Daoy (cell line): Measurements from ENCODE around the gene ARHGDIG. TPM values are rescaled to one million over a fixed set of nuclear protein-coding genes. Genes with fewer than 3 reads are reported as not detected.
A peak's percentile ranks its signal among the peaks of the same experiment; 100 is the strongest.
"Not testable (repeated sequence)": the region's sequence is repeated elsewhere in the genome, so short reads cannot be mapped to it uniquely, and the experiment has no call there.

Source experiments
- DNase-seq: peaks from one replicate; pipeline ENCODE4 v3.0.0-alpha.2; 2015; ENCODE audit warnings: low read depth
- total RNA-seq: library from RNA; depleted of rRNA; stranded (reverse); fragments of >200 nt; shearing (Covaris generic); gene quantifications from 2 replicates; pipeline ENCODE4 v1.2.3, GENCODE V29; 2014

ARHGDIG gene
- total RNA-seq, 1 experiment from 2014 or later: not detected

DNA sequence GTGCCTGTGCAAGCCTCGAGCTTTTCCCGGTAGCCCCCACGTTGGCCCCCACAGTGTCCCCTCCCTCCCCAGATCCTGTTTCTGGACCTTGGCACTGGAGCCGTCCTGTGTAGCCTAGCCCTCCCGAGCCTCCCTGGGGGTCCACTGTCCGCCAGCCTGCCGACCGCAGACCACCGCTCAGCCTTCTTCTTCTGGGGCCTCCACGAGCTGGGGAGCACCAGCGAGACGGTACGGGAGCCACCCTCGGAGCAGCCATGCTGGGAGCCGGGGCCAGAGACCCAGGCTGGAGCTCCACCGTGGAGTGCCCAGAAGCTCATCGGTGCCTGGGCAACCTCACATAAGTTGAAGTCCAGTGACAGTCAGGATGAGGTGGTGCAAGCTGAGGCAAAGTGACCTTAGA is 16.4 kb upstream of the ARHGDIG start:
- DNase-seq: no peak

DNA sequence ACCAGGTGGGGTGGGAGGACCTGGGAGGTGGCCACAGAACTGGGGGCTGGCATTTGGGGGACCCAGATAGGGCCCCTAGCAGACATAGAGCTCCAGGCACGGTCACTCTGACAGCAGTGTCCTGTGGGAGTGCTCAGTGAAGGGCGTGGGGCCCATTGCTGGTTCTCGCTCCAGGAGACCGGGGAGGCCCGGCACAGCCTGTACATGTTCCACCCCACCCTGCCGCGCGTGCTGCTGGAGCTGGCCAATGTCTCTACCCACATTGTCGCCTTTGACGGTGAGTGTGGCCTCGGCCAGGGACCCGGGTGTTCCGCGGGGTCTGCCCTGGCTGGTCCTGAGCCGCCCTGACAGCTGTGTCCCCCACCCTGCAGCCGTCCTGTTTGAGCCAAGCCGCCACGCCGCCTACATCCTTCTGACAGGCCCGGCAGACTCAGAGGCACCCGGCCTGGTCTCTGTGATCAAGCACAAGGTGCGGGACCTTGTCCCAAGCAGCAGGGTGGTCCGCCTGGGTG is 15.9 kb upstream of the ARHGDIG start:
- no peak for DNase-seq

DNA sequence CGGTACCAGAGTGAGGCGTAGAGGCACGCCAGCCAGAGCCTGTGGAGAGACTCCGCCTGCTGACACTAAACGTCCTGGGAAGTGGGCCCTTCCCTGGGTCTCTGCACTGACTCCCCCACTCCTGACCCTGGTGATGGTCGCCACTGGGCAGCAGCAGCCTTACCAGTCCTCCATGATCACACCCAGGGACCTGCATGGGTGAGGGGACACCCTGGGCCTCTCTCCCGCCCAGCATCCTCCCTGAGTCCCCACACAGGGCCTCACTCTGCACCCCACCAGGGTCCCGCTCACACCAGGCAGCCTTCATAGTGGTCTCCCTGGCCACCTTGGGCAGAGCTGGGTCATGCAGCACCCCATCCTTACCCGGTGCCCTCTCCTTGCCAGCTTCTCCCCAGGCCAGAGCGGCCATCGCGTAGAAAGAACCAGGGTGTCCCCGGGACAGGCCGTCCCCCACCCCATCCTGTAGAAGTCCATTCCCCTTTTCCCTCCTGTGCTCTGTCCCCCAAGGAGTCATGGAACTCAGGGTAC is 15.3 kb upstream of the ARHGDIG start:
- no peak for DNase-seq

DNA sequence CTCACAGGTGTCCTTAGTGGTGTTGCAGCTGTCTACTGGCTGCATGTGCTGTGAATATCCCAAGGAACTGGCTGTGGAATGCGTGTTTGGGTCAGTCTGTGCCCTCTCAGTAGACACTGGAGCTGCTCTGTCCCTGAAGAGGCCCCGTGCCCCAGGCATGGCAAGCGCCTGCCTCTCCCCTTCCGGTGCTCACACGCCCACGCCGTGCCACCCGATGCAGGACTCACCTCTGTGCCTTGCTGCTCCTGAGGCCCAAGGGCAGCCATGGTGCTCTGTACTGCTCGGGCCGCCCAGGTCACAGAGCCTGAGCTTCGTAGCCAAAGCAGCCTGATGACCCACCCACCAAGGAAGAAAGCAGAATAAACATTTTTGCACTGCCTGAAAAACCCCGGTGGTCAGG is 14.7 kb upstream of the ARHGDIG start:
- no peak for DNase-seq

DNA sequence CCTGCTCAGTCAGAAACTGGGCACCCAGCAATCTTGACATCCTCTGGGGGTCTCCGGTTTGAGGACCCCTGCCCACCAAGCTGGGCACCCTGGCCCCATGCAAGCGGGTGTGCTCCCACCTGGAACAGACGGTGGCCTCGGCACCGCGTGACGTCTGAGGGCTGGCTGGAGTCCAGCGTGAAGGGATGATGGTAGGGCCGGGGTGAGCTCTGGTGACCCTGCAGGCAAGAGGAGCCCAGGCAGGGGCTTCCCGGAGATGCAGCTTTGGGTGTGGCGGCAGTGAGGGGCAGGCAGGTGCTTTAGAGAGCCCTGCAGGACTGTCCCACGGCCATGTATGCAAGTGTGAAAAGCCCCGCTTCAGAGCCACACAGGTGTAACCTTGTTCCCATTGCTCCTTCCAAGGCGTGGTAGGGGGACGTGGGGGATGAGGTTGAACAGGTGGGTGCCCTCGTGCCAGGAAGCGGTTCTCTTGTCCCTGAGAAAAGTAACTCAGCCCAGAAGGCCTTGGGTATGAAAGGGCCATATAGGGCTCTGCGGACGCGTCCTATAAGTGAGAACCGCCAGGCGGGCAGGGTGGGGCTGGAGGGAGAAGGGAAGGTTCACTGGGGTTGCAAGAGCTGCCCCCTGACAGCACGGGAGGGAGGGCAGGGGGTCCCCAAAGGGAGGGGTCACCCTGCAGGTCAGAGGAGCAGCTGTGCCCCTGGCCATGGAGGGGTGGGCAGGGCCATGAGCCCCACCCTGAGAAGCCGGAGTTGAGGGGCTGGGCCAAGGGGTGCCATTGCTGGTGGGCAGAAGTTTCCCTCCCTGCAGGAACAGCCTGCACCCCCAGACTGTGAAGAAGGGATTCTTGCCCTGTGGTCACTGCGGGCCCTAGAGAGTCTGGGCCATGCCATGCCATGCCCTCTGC is 13.9 kb upstream of the ARHGDIG start:
- DNase-seq: no peak

DNA sequence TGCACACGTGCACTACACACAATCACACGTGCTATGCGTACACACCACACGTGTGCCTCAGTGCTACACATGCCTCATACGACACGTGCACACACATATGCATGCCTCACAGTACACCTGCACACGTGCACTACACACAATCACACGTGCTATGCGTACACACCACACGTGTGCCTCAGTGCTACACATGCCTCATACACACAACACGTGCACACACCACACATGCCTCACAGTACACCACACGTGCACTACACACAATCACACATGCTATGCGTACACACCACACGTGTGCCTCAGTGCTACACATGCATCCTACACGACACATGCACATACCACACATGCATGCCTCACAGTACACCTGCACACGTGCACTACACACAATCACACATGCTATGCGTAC is 12.8 kb upstream of the ARHGDIG start:
- DNase-seq: not testable (repeated sequence)

DNA sequence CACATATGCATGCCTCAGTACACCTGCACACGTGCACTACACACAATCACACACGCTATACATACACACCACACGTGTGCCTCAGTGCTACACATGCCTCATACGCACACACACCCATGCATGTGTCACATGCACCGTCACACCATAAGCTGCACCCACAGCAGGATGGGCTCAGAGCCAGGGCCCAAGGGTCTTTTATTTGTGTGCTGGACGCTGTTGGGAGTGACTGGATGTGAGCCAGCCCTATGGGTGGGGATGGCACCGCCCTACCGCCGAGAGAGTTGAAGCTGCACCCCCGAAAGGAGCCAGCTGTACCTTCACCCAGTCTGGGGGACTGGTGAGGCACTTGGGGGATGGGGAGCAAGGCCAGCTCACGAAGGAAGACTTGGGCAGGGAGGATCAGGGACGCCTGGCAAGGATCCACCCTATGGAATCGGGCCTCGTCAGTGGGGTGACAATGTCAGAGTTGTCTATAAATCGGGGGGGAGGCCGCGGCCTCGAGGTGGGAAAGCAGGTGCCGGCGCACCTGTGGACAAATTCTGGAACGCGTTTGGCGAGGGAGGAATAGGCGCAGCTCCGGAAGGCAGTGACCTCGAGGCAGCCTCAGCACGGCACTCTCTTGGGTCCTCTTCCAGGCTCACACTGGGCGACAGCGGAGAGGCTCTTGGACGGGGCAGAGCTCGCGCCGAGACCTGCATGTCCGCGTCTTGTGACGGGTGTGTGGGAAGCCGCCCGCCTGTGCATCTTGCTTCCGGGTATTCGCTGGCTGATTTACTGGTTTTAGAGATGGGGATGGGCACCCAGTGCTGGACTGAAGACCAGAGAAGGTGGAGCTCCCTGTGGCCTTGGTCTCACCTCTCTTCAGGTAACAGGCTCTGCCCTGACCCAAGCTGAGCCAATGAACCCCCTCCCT is 12.0 kb upstream of the ARHGDIG start:
- no peak for DNase-seq

DNA sequence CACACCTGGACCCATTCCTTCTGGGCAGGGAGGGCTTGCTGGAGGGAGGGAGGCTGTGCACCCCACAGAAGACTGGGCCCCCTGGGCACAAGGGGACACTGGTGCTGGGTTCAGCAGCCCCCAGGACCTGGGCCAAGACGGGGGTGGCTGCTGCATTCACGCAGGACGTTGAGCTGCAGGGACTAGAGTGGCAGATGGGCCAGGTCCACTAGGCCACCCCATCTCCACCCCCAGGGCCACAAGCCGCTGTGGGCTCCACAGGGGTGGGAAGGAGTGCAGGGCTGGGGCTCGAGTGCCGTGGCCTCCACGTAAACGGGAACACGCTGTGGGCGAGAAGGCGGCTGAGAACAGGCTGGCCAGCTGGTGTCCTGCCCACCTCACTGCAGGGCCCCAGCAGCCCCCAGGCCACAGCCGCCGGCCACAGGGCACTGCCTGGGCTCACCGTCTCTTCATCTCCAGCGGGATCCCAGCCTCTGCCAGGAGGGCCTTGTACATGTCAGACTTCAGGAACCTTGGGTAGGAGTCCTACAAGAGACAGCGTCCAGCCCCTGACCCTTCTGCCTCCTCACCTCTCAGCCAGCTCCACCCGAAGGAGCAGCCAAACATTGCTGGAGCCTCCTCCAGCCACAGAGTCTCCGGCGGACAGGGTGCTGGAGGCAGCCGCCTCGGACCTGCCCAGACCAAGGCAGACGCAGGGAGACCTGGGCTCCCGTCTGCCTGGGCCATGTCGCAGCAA is 11.2 kb upstream of the ARHGDIG start:
- no peak for DNase-seq

DNA sequence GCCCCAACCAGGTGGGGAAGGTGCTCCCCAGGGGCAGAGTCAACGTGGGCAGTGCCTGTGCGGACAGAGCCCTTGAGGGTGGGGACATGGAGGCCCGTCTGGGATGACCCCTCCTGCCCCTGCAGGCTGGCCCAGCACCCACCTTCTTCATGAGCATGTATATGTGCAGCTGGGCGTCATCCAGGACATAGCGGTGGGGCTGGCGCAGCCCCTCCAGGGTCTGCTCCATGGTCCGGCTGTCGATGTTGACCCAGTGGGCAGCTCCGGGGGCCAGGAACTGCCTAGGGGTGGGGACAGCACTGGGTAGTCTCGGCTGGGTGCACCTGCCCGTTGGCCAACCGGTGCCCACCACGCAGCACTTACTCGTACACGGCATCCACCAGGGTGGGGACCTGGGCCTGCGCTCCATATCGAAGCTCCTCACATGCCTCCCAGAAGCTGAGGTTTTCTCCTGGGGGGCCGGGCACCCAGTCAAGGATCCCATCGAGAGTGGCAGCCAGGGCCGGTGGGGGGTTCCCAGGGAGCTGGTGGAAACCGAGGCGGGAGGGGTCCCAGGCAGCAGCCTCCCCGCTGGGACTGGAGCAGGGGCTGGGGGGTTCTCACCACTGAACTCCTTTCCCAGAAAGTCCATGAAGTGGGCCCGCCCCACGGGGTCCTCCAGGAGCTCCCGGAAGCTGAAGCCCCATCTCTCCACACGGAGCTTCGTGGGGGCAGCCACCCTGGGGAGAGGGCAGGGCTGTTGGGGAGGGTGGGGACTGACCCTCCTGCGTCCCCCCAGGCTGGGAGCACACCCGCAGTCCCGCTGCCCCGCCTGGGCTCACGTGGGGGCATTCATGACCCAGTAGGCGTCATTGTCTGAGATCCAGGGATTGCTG is 9.8 kb upstream of the ARHGDIG start:
- DNase-seq: no peak

DNA sequence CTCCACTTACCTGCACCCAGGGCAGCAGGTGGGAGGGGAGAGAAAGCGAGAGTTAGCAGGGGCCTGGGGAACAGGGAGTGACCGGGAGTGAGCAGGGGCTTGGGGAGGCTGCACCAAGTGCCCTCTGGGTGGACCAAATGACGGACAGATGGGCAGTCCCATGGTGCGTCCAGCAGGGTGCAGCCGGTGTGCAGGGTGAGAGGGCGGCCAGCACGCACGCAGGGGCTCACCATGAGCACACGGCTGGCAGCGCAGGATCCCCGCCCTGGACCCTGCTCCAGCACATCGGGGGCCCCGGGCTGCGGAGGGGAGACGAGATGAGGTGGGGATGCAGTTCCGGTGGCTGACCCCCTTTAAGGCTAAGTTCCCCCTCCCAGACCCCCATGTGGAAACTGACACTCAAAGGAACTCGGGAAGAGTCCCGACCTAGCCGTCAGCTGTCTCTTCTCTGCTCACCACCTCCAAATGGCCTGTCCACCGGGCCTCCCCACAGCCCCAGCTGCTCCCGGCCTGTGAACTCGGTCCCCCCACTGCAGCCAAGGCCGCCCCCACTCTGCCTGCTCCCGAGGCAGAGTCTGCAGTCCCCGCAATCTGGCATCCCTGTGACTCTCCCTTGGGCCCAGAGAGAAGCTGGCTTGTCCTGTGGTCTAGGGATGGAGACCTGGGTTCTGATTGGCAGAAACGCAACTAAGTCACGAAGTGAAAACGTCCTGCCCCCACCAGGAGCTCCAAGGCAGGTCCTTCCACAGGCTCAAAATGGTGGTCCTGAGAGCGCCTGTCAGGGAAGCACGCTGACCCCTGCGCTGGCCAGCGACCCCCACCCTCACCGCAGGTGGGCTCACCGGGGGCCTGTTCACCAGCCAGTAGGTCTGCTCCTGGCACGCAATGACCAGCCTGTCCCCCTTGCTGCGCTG is 7.5 kb upstream of the ARHGDIG start:
- DNase-seq: no peak

DNA sequence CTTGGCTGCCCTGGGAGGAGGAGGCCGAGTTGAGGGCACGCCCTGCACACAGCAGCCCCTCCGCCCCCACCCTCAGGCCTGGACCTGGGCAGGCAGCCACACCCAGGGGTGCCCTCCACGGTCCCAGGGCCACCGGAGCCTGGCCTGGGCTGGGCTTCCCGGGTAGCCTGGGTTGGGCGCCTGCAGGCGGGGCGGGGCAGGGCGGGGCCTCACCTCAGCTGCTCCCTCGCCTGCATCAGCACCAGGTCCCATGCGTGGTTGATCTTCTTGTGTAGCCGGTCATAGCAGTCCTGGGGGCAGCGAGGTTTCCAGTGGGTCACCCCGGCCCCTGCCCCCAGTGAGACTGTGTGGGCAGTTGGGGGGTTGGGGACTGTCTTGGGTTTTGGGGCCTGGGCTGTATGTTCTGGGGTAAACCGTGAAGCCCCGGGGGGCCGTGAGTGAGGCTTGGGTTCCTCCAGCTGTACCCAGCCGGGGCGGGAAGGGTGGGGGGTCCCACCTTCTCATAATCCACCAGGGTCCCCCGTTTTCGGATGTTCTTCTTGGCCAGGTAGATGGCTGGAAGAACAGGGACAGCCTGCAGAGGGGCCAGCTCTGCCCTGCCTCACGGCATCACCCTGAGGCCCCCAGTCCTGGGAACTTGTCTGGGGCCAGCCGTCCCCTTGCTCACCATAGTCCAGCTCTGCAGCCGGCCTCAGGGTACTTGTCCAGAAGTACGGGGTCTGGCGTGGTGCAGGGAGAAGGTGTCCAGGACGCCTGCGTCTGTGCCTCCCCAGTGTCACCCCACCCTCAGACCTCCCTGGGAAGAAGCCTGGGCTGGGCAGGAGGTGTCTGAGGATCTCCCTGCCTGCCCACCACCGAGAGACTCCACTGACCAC is 6.6 kb upstream of the ARHGDIG start:
- no peak for DNase-seq

DNA sequence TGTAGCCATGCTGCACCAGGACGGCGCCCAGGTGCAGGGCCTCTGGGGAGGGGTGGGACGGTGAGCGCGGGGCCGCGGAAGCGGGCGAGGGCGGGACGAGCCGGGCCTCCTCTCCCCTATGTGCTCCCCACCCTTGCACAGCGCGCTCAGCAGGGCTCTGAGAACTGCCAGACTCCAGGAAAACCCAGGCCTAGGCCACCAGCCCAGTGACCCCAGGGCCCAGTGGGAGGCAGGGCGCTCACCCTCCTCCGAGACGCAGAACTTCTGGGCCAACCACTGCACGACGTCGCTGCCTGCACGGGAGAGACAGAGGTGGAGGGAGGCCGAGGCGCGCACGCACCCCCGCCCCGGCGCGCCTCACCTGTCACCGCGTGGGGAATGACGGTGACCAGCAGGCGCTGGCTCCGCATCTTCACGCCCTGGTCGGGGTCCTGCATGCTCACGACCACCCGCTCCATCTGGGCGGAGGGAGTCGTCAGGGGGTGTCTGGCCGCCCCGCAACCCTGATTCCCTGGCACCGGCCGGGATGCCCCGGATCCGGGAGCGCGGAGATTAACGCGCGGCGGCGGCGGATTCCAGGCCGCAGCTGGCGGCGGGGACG is 5.2 kb upstream of the ARHGDIG start:
- DNase-seq: no peak

DNA sequence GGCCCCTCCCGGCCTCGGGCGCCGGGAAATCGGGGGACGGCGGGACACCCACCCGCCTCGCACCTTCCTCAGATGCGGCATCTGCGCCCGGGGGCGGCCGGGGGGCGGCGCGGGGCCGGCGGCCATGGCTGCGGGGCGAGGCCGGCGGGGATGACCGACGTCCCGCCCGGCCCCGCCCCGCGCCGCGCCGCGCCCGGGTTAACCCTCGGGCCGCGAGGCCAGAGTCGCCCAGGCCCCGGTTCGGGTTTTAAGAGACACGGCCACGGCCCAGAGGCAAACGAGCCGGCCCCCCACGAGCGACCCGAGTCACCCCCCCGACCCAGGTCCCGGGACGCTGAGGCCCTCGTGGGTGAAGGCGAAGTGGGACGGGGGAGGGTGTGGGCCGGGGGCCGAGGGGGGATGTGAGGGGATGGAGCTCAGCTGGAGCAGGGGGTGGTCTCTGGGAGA is 4.6 kb upstream of the ARHGDIG start, which contains the start of gene RGS11:
RGS11 (minus strand) TSS at position 159 of the 447 bp plus-strand sequence; CDS start at position 126, 33 bp downstream.
- no peak for DNase-seq

DNA sequence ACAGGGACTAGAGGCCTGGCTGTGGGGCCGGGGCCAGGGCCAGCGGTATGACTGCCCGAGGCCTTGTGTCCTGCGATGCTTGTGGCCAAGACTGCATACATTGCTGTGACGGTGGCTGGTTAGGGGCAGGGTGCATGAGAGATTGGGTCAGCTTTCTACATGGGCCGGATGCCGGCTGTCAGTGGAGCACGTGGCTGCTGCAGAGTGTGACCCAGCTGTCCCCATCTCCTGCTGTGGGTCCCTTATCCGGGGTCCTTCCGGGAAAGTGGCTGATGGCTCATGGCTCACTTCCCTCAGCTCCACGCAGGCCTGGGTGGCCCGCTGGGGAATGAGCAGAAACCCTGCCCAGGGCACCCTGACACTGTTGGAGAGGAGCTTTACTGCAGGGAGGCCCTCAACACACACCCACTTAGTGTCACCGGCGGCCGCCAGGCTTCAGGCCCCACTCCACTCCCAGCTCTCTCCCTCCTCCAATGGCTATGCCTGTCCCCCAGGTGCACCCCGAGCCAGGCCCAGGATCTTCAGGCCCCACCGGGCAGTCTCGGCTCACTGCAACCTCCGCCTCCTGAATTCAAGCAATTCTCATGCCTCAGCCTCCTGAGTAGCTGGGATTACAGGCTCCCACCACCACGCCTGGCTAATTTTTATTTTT is 3.8 kb upstream of the ARHGDIG start:
- DNase-seq: no peak

DNA sequence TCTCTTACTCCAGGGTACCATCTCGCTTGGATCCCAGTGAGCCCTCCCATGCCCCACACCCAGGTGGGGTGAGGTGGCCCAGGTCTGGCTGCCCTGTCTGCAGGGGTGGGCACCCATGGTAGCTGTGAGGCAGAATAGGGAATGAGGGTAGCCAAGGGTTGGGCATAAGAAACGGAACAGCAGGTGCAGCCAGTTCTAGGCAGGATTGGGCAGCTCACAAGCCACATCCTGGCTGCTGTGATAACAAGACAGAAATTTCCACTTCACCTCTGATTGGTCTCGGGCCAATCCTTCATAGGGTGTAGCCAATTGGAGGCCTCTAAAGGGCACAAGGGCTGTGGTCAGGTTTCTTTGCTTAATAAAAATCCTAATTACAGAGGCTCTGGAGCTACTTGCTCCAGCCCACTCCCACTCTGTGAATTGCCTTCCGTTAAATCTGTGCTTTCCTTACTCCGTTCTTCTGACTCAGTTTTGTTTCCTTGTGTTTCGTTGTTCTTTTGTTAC is 1.5 kb upstream of the ARHGDIG start:
- DNase-seq: peak; percentile 66

DNA sequence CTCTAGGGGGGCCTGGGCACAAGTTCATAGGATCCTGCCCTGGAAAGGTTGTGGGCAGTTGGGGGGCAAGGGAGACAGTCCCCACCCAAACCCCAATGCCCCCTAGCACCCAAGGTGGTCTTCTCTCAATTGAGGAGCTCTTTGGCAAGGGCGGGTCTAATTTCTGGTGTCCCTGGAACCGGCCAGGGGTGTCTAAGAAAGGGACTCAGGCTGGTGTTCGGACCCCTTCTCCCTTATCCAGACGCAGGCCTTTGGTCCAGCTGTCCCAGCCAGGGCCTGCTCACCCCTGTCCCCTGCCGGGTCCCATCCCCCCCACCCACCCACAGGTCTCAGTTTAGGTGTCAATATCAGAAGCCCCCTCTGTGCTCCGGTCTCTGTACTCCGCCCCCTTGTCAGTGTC is 860 bp upstream of the ARHGDIG start:
- DNase-seq: no peak

DNA sequence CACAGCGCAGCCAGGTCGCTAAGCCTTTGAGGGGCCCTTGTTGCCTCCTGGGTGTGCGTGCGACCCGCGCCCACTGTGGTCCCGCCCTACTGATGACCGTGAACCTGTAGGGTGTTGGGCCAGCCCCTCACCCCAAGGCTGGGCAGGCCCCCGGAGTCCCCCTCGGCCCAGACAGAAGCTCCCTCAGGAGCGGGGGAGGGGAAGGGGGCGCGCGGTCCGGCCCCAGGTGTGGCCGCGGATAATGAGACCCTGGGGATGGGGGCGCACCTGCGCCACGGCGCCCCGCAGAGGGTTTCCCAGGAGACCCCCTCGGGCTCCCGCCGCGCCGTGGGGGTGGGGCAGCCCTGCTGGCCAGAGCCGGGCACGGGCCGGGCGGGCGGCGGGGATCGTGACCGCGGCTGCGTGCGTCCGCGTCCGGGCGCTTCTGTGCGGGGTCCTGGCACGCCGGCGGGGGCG is 358 bp upstream of the ARHGDIG start:
- no peak for DNase-seq
